Kidney (tissue), 14 donors: ENCODE data around the gene HIVEP3. TPM values are rescaled to one million over a fixed set of nuclear protein-coding genes. Genes with fewer than 3 reads are reported as not detected.

Source experiments
- DNase-seq, 5 donors: peaks; one replicate each; pipeline ENCODE4 v3.0.0-alpha.2; 2013 to 2020
- FAIRE-seq: peaks from 2 replicates; lab custom pipeline; 2012; peaks lifted over from hg19 to GRCh38; lab: Jason Lieb, UNC
- H3K27ac ChIP-seq, 2 donors: one replicate each; pipeline ENCODE4 v1.7.0; 2013; ENCODE audit warnings: low read depth in 2 of 2, low read length in 2 of 2, inconsistent platforms in 1 of 2
- H3K27me3 ChIP-seq: one replicate; pipeline ENCODE4 v1.7.1; 2013; ENCODE audit warnings: low read length, inconsistent platforms; ENCODE audit not compliant: control insufficient read depth, insufficient read depth
- H3K36me3 ChIP-seq, 3 donors: one replicate each; pipeline versions ENCODE4 v1.7.0 to v1.7.1; 2013; ENCODE audit warnings: low read length in 3 of 3, control low read depth in 1 of 3, inconsistent platforms in 1 of 3; ENCODE audit not compliant: insufficient read depth in 3 of 3, control insufficient read depth in 2 of 3
- H3K4me1 ChIP-seq, 3 donors: one replicate each; pipeline versions ENCODE4 v1.7.0 to v1.7.1; 2013; ENCODE audit warnings: low read length in 3 of 3, inconsistent platforms in 1 of 3, low read depth in 1 of 3; ENCODE audit not compliant: control insufficient read depth in 2 of 3, insufficient read depth in 2 of 3
- H3K4me3 ChIP-seq, 3 donors: one replicate each; pipeline versions ENCODE4 v1.7.0 to v1.8.1; 2013; ENCODE audit warnings: low read length in 3 of 3, control low read depth in 1 of 3, inconsistent platforms in 1 of 3
- H3K9ac ChIP-seq, 3 donors: one replicate each; pipeline versions ENCODE4 v1.7.0 to v1.7.1; 2013; ENCODE audit warnings: low read length in 3 of 3, control low read depth in 1 of 3, inconsistent platforms in 1 of 3
- H3K9me3 ChIP-seq, 3 donors: one replicate each; pipeline versions ENCODE4 v1.7.0 to v1.7.1; 2013; ENCODE audit warnings: low read length in 3 of 3, control low read depth in 1 of 3, inconsistent platforms in 1 of 3; ENCODE audit not compliant: control insufficient read depth in 2 of 3, insufficient read depth in 1 of 3
- CTCF ChIP-seq: IDR thresholded peaks from 3 replicates; pipeline ENCODE4 v1.5.1; 2012; ENCODE audit warnings: mild to moderate bottlenecking, moderate library complexity, borderline replicate concordance; ENCODE audit not compliant: insufficient read depth; ENCODE audit errors: extremely low read depth
- intact Hi-C: fragments of 100-400 bp; cut with DNase I; formaldehyde crosslinking; loops from one replicate; pipeline ENCODE4 v1.11.1; 2022
- polyA plus RNA-seq: library from polyadenylated mRNA; stranded (reverse); fragments of 350-450 nt; fragmentation: Illumina TruSeq; extraction: RNeasy Lipid Tissue Mini Kit (QIAGEN cat#74804); gene quantifications from one replicate; pipeline ENCODE4 v1.2.3, GENCODE V29; 2014; ENCODE audit warnings: low read depth, low replicate concordance; ENCODE audit not compliant: insufficient read depth
- total RNA-seq: library from RNA; stranded (reverse); fragmentation: NEBNext Ultra II Directional; extraction: Animal tissue kit (Norgen Biotek cat#: 25700); gene quantifications from one replicate; pipeline ENCODE4 v1.2.1, GENCODE V29; 2021
- donor health status: control.
- donor health status: control.
- donor health status: control.
- donor health status: control.
- donor health status: control.
- donor health status: DM: yes; HTN: yes; CAD: no.
- donor health status: Normal renal cell carcinoma (clear cell type).

Gene HIVEP3
- total and polyA plus RNA-seq, 2 donors from 2014 or later: 3.5 to 11.0 TPM

- Histone ChIP-seq H3K9ac (no peak overlapping the region), H3K9me3 (no peaks in the 10 kb centered on the region), H3K4me1 (peaks cover 0 to 10% (median 0%) of the 10 kb centered on the region in 3 donors), H3K27ac (no peak overlapping the region), H3K27me3 (no peaks in the 10 kb centered on the region), H3K36me3 (no peaks in the 10 kb centered on the region), H3K4me3 (no peak overlapping the region)
- no peak for TF ChIP-seq CTCF
- intact Hi-C loops: no loop called here
- DNase-seq (no peak), FAIRE-seq (no peak)
Observed at GRCh38 chr1:41807390-41807789, 111.3 kb downstream of the HIVEP3 start.

GRCh38 chr1:41806472-41807155, 112.1 kb downstream of the HIVEP3 start:
- Histone ChIP-seq H3K9me3 (no peaks in the 10 kb centered on the region), H3K9ac (no peak overlapping the region), H3K4me1 (peaks cover 0 to 10% (median 0%) of the 10 kb centered on the region in 3 donors), H3K27me3 (no peaks in the 10 kb centered on the region), H3K36me3 (no peaks in the 10 kb centered on the region), H3K27ac (no peak overlapping the region), H3K4me3 (no peak overlapping the region)
- DNase-seq (no peak), FAIRE-seq (no peak)
- TF ChIP-seq CTCF: no peak
- intact Hi-C loops: no loop called here

GRCh38 chr1:41805771-41806471, 112.8 kb downstream of the HIVEP3 start:
- peaks cover 0 to 10% (median 0%) of the 10 kb centered on the region in 3 donors for H3K4me1 ChIP-seq
- TF ChIP-seq CTCF: no peak
- DNase-seq (no peak), FAIRE-seq (no peak)
- H3K27ac ChIP-seq: no peak overlapping the region
- H3K9me3 ChIP-seq: no peaks in the 10 kb centered on the region
- H3K27me3 ChIP-seq: no peaks in the 10 kb centered on the region
- no peak overlapping the region for H3K4me3 ChIP-seq
- no peaks in the 10 kb centered on the region for H3K36me3 ChIP-seq
- intact Hi-C loops: no loop called here
- no peak overlapping the region for H3K9ac ChIP-seq
